ENCODE measurements around the gene GAK.
"Not testable (repeated sequence)": the region's sequence is repeated elsewhere in the genome, so short reads cannot be mapped to it uniquely, and the experiment has no call there.

Gene GAK

GRCh38 chr4:931194-931959 lies 739 bp downstream of the GAK start:
- DNase-seq (ENCODE audit: low spot score): no peak
- no peak for TF ChIP-seq CTCF (IDR thresholded peaks at IDR 0.05; ENCODE audit: borderline replicate concordance, control extremely low read depth, extremely low read depth, insufficient read depth, missing control alignments)
- in situ Hi-C loops (cut with MboI; ENCODE audit: low sequenced_read_pairs, unreplicated experiment): no loop called here

- no peak for DNase-seq (ENCODE audit: low spot score)
- no peak for TF ChIP-seq CTCF (IDR thresholded peaks at IDR 0.05; ENCODE audit: borderline replicate concordance, control extremely low read depth, extremely low read depth, insufficient read depth, missing control alignments)
- in situ Hi-C loops (cut with MboI; ENCODE audit: low sequenced_read_pairs, unreplicated experiment): no loop called here
Measured at GRCh38 chr4:930827-931193, 1.3 kb downstream of the GAK start.

- no peak for DNase-seq (ENCODE audit: low spot score)
- no peak for TF ChIP-seq CTCF (IDR thresholded peaks at IDR 0.05; ENCODE audit: borderline replicate concordance, control extremely low read depth, extremely low read depth, insufficient read depth, missing control alignments)
- in situ Hi-C loops (cut with MboI; ENCODE audit: low sequenced_read_pairs, unreplicated experiment): no loop called here
Measured at GRCh38 chr4:930028-930551, 2.0 kb downstream of the GAK start.

- DNase-seq (ENCODE audit: low spot score): no peak
- no peak for TF ChIP-seq CTCF (IDR thresholded peaks at IDR 0.05; ENCODE audit: borderline replicate concordance, control extremely low read depth, extremely low read depth, insufficient read depth, missing control alignments)
- in situ Hi-C loops (cut with MboI; ENCODE audit: low sequenced_read_pairs, unreplicated experiment): no loop called here
Measured at GRCh38 chr4:929096-929765, 2.9 kb downstream of the GAK start.

- in situ Hi-C loops (cut with MboI; ENCODE audit: low sequenced_read_pairs, unreplicated experiment); DNase-seq (ENCODE audit: low spot score): not testable (repeated sequence)
Measured at GRCh38 chr4:927566-927965, 4.5 kb downstream of the GAK start.

GRCh38 chr4:926538-926937 lies 5.6 kb downstream of the GAK start:
- TF ChIP-seq CTCF (IDR thresholded peaks at IDR 0.05; ENCODE audit: borderline replicate concordance, control extremely low read depth, extremely low read depth, insufficient read depth, missing control alignments): peak; percentile 7
- in situ Hi-C loops (cut with MboI; ENCODE audit: low sequenced_read_pairs, unreplicated experiment): no loop called here
- no peak for DNase-seq (ENCODE audit: low spot score)
